GM12801 (cell line): ENCODE measurements around the gene SSC5D.

Experiments used
- TF ChIP-seq, protein P1 (sequence below): IDR thresholded peaks from one replicate; pipeline ENCODE4 v1.5.1; 2011; ENCODE audit warnings: control low read depth; ENCODE audit not compliant: insufficient read length; ENCODE audit errors: extremely low read depth

Gene SSC5D

DNA sequence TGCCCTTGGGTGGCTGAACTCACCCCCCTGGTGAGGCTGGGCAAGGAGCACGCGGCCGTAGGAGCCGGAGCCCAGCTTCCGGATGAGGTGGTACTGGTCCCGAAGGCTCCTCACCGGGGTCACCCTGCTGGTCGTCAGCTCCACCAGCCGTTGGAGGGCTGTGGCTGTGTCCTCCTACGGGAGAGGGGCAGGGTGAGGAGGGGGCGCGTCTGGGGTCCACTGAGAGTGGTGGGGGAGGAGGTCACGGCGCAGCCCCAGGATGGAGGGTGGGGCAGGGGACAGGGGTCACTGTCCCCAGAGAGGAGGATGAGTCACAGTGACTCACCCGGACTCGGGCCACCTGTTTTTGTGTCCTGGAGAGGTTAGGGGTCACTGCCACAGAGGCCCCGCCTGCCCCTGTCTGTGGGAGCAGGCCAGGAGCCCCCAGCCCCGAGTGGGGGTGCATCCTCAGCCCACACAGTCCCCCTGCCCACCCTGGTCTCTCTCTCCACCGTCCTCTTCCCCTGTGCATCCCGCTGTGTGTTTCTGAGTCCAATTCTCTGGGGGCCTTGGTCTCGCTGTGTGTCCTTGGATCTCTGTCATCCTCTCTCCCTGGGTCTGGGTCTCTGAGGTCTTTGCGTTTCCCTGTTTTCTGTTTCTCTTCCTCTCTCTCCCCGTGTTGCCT lies 56.7 kb downstream of the SSC5D start:
- TF ChIP-seq, protein P1, sequence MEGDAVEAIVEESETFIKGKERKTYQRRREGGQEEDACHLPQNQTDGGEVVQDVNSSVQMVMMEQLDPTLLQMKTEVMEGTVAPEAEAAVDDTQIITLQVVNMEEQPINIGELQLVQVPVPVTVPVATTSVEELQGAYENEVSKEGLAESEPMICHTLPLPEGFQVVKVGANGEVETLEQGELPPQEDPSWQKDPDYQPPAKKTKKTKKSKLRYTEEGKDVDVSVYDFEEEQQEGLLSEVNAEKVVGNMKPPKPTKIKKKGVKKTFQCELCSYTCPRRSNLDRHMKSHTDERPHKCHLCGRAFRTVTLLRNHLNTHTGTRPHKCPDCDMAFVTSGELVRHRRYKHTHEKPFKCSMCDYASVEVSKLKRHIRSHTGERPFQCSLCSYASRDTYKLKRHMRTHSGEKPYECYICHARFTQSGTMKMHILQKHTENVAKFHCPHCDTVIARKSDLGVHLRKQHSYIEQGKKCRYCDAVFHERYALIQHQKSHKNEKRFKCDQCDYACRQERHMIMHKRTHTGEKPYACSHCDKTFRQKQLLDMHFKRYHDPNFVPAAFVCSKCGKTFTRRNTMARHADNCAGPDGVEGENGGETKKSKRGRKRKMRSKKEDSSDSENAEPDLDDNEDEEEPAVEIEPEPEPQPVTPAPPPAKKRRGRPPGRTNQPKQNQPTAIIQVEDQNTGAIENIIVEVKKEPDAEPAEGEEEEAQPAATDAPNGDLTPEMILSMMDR, result no peak

DNA sequence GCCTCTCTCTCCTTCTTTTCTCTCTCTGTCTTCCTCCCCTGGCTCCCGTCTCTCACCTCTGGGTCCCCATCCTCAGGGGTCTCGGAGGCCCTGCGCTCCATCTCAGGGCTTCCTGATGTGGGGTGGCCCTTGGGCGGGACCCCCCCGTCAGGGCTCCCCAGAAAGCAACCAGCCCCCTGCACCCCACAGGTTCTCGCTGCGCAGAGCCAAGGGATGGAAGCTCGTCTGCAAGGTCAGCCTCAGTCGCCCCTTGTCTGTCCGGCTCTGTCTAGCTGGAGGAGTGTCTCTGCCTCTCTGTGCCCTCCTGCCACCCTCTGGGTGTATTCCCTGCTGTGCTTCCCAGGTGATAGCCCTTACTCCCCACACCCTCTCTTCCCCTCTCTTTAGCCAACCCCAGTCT lies 57.2 kb downstream of the SSC5D start, which contains the start of gene SBK3:
Gene SBK3, minus strand, starts transcription at position 101 of the 400 bp plus-strand sequence. Its CDS starts 0 bp downstream, at position 101.
- TF ChIP-seq, protein P1, result no peak

DNA sequence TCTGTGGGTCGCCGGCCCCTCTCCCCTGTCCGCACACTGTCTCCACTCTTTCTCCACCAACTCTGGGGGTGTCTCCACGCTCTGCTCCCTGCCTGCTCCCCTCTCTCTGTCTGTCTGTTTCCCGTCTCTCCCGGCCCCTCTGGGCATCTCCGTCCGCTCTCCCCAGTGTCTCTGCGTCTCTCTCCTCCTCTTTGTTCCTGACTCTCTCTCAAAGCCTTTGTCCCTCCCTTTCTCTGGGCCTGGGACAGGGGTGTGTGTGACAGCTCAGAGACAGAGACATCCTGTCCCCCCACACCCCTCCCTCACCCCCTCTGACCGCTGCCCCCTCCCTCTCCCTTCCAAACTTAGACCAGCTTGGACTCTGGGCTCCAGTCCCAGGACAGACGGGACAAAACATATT lies 57.8 kb downstream of the SSC5D start:
- TF ChIP-seq, protein P1, result no peak

DNA sequence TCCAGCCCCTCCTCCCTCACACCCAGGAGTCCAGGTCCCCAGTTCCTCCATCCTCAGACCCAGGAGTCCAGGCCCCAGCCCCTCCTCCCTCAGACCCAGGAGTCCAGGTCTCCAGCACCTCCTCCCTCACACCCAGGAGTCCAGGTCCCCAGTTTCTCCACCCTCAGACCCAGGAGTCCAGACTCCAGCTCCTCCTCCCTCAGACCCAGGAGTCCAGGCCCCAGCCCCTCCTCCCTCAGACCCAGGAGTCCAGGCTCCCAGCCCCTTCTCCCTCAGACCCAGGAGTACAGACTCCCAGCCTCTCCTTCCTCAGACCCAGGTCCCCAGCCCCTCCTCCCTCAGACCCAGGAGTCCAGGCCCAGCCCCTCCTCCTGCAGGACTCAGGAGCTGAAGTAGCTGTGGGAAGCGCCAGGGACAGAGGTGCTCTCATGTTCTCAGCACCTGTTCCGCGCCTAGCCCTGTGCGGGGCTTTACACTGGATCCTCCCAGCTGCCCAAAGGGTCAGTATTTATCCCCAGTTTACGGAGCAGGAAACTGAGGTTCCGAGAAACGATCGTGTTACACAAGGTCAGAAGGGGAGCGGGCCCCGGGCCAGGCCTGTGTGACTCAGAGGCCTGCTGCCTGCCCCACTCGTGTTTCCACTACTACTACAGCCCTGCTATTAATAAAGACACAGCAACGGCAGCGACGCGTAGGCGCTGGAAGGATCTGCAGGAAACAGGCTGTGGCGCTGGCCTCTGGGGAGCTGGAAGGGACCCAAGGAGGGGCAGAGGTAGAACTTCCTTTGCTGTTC lies 58.8 kb downstream of the SSC5D start:
- TF ChIP-seq, protein P1, result no peak

DNA sequence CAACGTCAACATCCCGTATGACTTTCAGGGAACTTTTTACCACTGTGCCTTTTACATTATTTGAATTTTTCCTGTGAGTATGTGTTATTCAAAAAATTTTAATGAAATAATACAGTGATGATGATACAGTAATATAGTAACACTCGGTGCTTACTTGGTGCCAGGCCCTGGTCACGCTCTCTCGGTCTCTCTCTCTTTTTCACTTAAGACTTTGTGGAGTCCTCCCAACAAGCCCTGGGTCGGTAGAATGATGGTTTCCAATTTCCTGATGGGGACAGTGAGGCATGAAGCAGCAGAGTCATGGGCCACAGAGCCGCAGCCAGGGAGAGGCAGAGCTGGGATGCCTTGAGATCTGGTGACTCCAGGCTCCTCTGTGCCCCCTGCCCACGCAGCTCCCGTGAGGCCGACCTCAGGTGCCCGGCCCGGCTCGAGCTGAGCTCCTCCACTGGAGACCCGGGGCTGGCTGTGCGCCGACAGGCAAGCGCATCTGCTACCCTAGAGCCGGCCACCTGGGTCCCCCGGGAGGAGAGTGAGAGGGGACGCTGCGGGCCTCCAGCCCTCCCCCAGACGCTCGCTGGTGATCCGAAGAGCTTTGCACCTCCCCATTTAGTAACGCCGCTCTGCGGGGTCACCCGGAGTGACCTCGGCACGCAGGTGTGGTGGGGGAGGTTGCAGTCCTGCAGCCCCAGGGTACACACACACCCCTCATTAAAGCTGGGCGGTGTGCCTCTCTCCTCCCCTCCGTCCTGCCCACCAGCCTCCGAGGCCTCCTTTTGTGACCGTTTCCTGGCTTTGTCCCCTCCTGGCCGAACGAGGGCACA lies 61.5 kb downstream of the SSC5D start:
- TF ChIP-seq, protein P1, result no peak

DNA sequence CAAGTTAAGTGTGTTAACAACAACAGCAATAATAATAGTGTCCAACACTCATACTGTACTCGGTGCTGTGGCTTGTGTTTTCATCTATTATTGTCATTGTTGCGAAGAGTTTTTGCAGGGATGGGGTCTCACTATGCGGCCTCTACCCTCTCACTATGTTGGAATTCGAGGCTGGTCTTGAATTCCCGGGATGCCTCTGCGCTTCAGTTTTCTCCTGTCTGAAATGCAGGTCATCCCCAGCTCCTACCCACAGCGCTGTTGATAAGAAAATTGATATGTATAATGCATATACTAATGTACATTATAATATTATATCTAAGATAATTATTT lies 62.0 kb downstream of the SSC5D start:
- TF ChIP-seq, protein P1, result no peak

DNA sequence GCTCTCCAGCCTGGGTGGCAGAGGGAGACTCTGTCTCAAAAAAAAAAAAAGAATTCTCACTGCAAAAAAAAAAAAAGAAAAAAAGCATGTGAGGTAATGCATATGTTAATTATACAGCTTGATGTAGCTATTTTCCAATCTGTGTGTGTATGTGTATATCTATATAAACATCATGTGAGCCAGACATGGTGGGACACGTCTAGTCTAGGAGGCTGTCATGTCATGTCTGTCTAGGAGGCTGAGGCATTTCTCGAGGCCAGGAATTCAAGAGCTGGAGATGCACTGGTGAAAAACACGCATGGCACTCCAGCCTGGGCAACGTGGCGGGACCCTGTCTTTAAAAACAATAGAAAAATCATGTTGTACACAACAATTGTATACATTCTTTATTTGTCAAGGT lies 64.0 kb downstream of the SSC5D start:
- TF ChIP-seq, protein P1, result no peak
